IMR-90 (cell line): Measurements from ENCODE around the gene KRT38. TPM values are rescaled to one million over a fixed set of nuclear protein-coding genes. Genes with fewer than 3 reads are reported as not detected.

Source experiments
- ATAC-seq: fragments of 200-7000 bp; cut with Tn5 transposase; 2 replicates; pipeline ENCODE4 v1.9.1; 2020; ENCODE audit warnings: low read depth, mild to moderate bottlenecking, moderate library complexity
- BruUV-seq: library from RNA; stranded (reverse); fragments of 400-500 nt; replicated peaks from 2 replicates; lab custom pipeline; 2021; lab: Mats Ljungman, UMichigan
- CTCF ChIA-PET: fragments of 300-600 bp; formaldehyde crosslinking; extraction: SDS; loops from one replicate; lab custom pipeline; 2021; ENCODE audit warnings: antibody characterized with exemption; lab: Yijun Ruan, JAX
- POLR2A ChIA-PET: fragments of 300-600 bp; sonication (Branson Sonifier 250); formaldehyde crosslinking; loops from one replicate; lab custom pipeline; 2022; ENCODE audit warnings: antibody characterized with exemption; ENCODE audit not compliant: unreplicated experiment; lab: Charles Lee
- DNase-seq: peaks from one replicate; pipeline ENCODE4 v3.0.0; 2013
- H2AFZ ChIP-seq: replicated peaks from 2 replicates; pipeline ENCODE3; 2013; ENCODE audit warnings: low read length, mild to moderate bottlenecking; ENCODE audit not compliant: poor library complexity
- H2AK5ac ChIP-seq: 2 replicates; pipeline ENCODE4 v1.6.1; 2013; ENCODE audit warnings: low read depth, low read length, inconsistent platforms
- H2AK9ac ChIP-seq: replicated peaks from 2 replicates; pipeline ENCODE3; 2013; ENCODE audit warnings: mild to moderate bottlenecking, low read depth, low read length, moderate library complexity; ENCODE audit not compliant: poor library complexity
- H2BK120ac ChIP-seq: 2 replicates; pipeline ENCODE4 v1.6.1; 2013; ENCODE audit warnings: low read depth, low read length, inconsistent platforms
- H2BK15ac ChIP-seq: 3 replicates; pipeline ENCODE4 v1.6.1; 2013; ENCODE audit warnings: low read depth, low read length, inconsistent platforms
- H2BK20ac ChIP-seq: 2 replicates; pipeline ENCODE4 v1.6.1; 2013; ENCODE audit warnings: low read depth, mild to moderate bottlenecking, inconsistent platforms, low read length, moderate library complexity
- H2BK5ac ChIP-seq: 2 replicates; pipeline ENCODE4 v1.6.1; 2013; ENCODE audit warnings: mild to moderate bottlenecking, low read depth, low read length, inconsistent platforms; ENCODE audit not compliant: poor library complexity, severe bottlenecking
- H3K14ac ChIP-seq: replicated peaks from 2 replicates; pipeline ENCODE4 v1.6.1; 2013; ENCODE audit warnings: low read depth, low read length, inconsistent platforms
- H3K18ac ChIP-seq: 2 replicates; pipeline ENCODE4 v1.6.1; 2013; ENCODE audit warnings: low read depth, low read length, control low read depth
- H3K23ac ChIP-seq: 2 replicates; pipeline ENCODE4 v1.6.1; 2013; ENCODE audit warnings: low read depth, low read length, inconsistent platforms
- H3K27ac ChIP-seq: 2 replicates; pipeline ENCODE4 v1.5.1; 2013; ENCODE audit warnings: mild to moderate bottlenecking, control low read depth, low read length; ENCODE audit not compliant: insufficient read depth
- H3K27me3 ChIP-seq: 2 replicates; pipeline ENCODE4 v1.6.1; 2013; ENCODE audit warnings: low read length; ENCODE audit not compliant: control insufficient read depth, insufficient read depth
- H3K36me3 ChIP-seq: 2 replicates; pipeline ENCODE4 v1.6.1; 2013; ENCODE audit warnings: low read length, mixed read lengths; ENCODE audit not compliant: control insufficient read depth, insufficient read depth
- H3K4ac ChIP-seq: 2 replicates; pipeline ENCODE4 v1.6.1; 2013; ENCODE audit warnings: low read depth, low read length, inconsistent platforms
- H3K4me1 ChIP-seq: 2 replicates; pipeline ENCODE4 v1.6.1; 2013; ENCODE audit warnings: low read length, mixed read lengths; ENCODE audit not compliant: control insufficient read depth, insufficient read depth
- H3K4me2 ChIP-seq: 2 replicates; pipeline ENCODE4 v1.6.1; 2013; ENCODE audit warnings: low read depth, mild to moderate bottlenecking, control low read depth, low read length, moderate library complexity
- H3K4me3 ChIP-seq: 2 replicates; pipeline ENCODE4 v1.5.1; 2013; ENCODE audit warnings: low read depth, mild to moderate bottlenecking, control low read depth, low read length, moderate library complexity; ENCODE audit not compliant: insufficient read depth
- H3K56ac ChIP-seq: 2 replicates; pipeline ENCODE4 v1.6.1; 2013; ENCODE audit warnings: low read length, inconsistent platforms; ENCODE audit not compliant: insufficient read depth; ENCODE audit errors: extremely low read depth
- H3K79me1 ChIP-seq, 2 experiments: 2 replicates each; pipeline ENCODE4 v1.6.1; 2013; ENCODE audit warnings: low read length in 2 of 2, inconsistent platforms in 1 of 2, low read depth in 1 of 2
- H3K9ac ChIP-seq: 2 replicates; pipeline ENCODE4 v1.6.1; 2013; ENCODE audit warnings: low read depth, low read length, control low read depth
- H3K9me1 ChIP-seq: 2 replicates; pipeline ENCODE4 v1.6.1; 2013; ENCODE audit warnings: low read length, inconsistent platforms; ENCODE audit not compliant: insufficient read depth
- H3K9me3 ChIP-seq: 2 replicates; pipeline ENCODE4 v1.6.1; 2013; ENCODE audit warnings: low read length; ENCODE audit not compliant: control insufficient read depth, insufficient read depth
- H4K20me1 ChIP-seq: 2 replicates; pipeline ENCODE4 v1.6.1; 2013; ENCODE audit warnings: low read length, inconsistent platforms; ENCODE audit not compliant: insufficient read depth
- H4K5ac ChIP-seq: 2 replicates; pipeline ENCODE4 v1.6.1; 2013; ENCODE audit warnings: mild to moderate bottlenecking, low read depth, low read length, control low read depth
- H4K8ac ChIP-seq, 2 experiments: 2 replicates each; pipeline ENCODE4 v1.6.1; 2013; ENCODE audit warnings: low read depth in 2 of 2, low read length in 2 of 2, control low read depth in 1 of 2, inconsistent platforms in 1 of 2
- H4K91ac ChIP-seq: 2 replicates; pipeline ENCODE4 v1.6.1; 2013; ENCODE audit warnings: low read depth, low read length, inconsistent platforms; ENCODE audit not compliant: insufficient read depth
- CEBPB ChIP-seq: IDR thresholded peaks from 2 replicates; pipeline ENCODE4 v1.6.1; 2012; ENCODE audit warnings: low read depth, low read length, improper control_type of control experiment
- CHD1 ChIP-seq: IDR thresholded peaks from 2 replicates; pipeline ENCODE4 v1.6.1; 2012; ENCODE audit warnings: low read depth, low read length, improper control_type of control experiment
- MAZ ChIP-seq: IDR thresholded peaks from 2 replicates; pipeline ENCODE4 v1.6.1; 2012; ENCODE audit warnings: low read depth, mild to moderate bottlenecking, low read length, improper control_type of control experiment, moderate library complexity, borderline replicate concordance
- NFE2L2 ChIP-seq: fragments of 150-350 bp; IDR thresholded peaks from 2 replicates; pipeline ENCODE4 v1.6.1; 2016; ENCODE audit warnings: low read depth, mild to moderate bottlenecking, low read length
- RFX5 ChIP-seq: IDR thresholded peaks from 2 replicates; pipeline ENCODE4 v1.8.0; 2012; ENCODE audit warnings: low read depth, mild to moderate bottlenecking, low read length, moderate library complexity
- WGBS, 2 experiments: methylation state at CpG; one replicate each; pipeline versions ENCODE4 v1.1.5 to v1.1.7; 2013; ENCODE audit warnings: missing lambda C conversion rate in 2 of 2; ENCODE audit not compliant: insufficient read length in 1 of 2; ENCODE audit errors: extremely low coverage in 2 of 2; 5-methylcytosine and 5-hydroxymethylcytosine counted together
- dilution Hi-C: fragments of 300-500 bp; cut with HindIII; formaldehyde crosslinking; loops from one replicate; pipeline ENCODE4 v1.14.3; 2018; ENCODE audit warnings: low sequenced_read_pairs; ENCODE audit not compliant: unreplicated experiment
- in situ Hi-C: fragments of 300-500 bp; cut with MboI; formaldehyde crosslinking; loops from 3 replicates; pipeline ENCODE4 v1.14.3; 2019; ENCODE audit warnings: low sequenced_read_pairs, inconsistent platforms, mixed read lengths
- intact Hi-C: fragments of 100-400 bp; cut with micrococcal nuclease; formaldehyde crosslinking; loops from 2 replicates; pipeline ENCODE4 v1.10.0; 2022
- polyA plus RNA-seq, 3 experiments: library from polyadenylated mRNA; depleted of rRNA; stranded (reverse); fragments of >200 nt; gene quantifications; 2 replicates each; pipeline ENCODE4 v1.2.3, GENCODE V29; 2012; ENCODE audit warnings: low replicate concordance in 1 of 3
- total RNA-seq: library from RNA; depleted of rRNA; stranded (reverse); fragments of >200 nt; gene quantifications from 2 replicates; pipeline ENCODE4 v1.2.3, GENCODE V29; 2012
- TF ChIP-seq, protein P1 (sequence below): conservative IDR thresholded peaks from 2 replicates; pipeline ENCODE4 v1.5.1; 2012; ENCODE audit warnings: mild to moderate bottlenecking, low read depth, low read length, improper control_type of control experiment

KRT38 gene
- total and polyA plus RNA-seq, 2 of the 4 experiments (the other 2 are of a cell fraction) = 0.09 TPM; not detected in 1

DNA sequence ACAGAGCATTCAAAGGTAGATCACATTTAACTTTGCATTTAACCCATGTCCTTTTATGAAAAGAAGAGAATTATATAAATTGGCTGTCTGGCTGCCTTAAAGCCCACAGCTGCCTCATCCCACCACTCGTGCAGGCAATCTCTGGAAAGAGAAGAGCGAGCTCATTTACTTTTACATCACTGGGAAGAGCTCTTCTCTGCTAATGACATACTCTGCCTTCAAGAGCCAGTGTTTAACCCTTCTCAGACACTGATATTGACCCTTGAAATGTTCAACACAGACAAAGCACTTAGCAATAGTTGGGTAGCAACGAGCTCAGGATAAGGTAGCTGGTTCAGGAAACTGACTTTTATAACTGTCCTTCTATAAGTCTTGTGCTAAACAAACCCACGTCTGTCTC is 6.8 kb downstream of the KRT38 start:
- ChIA-PET POLR2A (no interaction called here), CTCF (interaction anchor here (0.6 to 1.1 kb wide), 2 partner anchors 18 to 30 kb away, joined by 3 read pairs; no protein-coding TSS in a partner anchor)
- no peak overlapping the region for H2BK15ac ChIP-seq
- no peak overlapping the region for H3K9ac ChIP-seq
- H2BK20ac ChIP-seq = no peak overlapping the region
- no peak overlapping the region for H2AK9ac ChIP-seq
- no peaks in the 10 kb centered on the region for H4K20me1 ChIP-seq
- no peak for DNase-seq
- H3K14ac ChIP-seq = no peak overlapping the region; the same call in 1 of the 2 replicates
- no peak overlapping the region for H2BK5ac ChIP-seq
- no CpG with 5 or more reads among the region's 4 CpGs for WGBS, 2 experiments
- no peaks in the 10 kb centered on the region for H3K79me1 ChIP-seq
- H3K36me3 ChIP-seq = no peaks in the 10 kb centered on the region
- H2AK5ac ChIP-seq = no peak overlapping the region
- H4K91ac ChIP-seq = no peak overlapping the region
- 0 out of 2 replicates have a peak, but pooled peaks cover 5% of the 10 kb centered on the region for H3K9me1 ChIP-seq
- H3K23ac ChIP-seq = no peak overlapping the region
- intact Hi-C loops (no loop called here), dilution Hi-C loops (no loop called here), in situ Hi-C loops (no loop called here)
- no peak overlapping the region for H3K4me3 ChIP-seq
- peaks cover 6% of the 10 kb centered on the region for H3K4me1 ChIP-seq
- peaks cover 6% of the 10 kb centered on the region; the same call in 1 of the 2 replicates for H3K27me3 ChIP-seq
- H4K5ac ChIP-seq = no peak overlapping the region
- TF ChIP-seq NFE2L2 = no peak
- TF ChIP-seq RFX5 = no peak
- TF ChIP-seq CEBPB = no peak
- TF ChIP-seq MAZ = no peak
- TF ChIP-seq, protein P1, sequence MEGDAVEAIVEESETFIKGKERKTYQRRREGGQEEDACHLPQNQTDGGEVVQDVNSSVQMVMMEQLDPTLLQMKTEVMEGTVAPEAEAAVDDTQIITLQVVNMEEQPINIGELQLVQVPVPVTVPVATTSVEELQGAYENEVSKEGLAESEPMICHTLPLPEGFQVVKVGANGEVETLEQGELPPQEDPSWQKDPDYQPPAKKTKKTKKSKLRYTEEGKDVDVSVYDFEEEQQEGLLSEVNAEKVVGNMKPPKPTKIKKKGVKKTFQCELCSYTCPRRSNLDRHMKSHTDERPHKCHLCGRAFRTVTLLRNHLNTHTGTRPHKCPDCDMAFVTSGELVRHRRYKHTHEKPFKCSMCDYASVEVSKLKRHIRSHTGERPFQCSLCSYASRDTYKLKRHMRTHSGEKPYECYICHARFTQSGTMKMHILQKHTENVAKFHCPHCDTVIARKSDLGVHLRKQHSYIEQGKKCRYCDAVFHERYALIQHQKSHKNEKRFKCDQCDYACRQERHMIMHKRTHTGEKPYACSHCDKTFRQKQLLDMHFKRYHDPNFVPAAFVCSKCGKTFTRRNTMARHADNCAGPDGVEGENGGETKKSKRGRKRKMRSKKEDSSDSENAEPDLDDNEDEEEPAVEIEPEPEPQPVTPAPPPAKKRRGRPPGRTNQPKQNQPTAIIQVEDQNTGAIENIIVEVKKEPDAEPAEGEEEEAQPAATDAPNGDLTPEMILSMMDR = no peak
- no peak for TF ChIP-seq CHD1
- H3K27ac ChIP-seq = no peak overlapping the region
- no TSS peak for BruUV-seq
- H3K18ac ChIP-seq = no peak overlapping the region
- no peak overlapping the region for H2AFZ ChIP-seq
- H4K8ac ChIP-seq = no peak overlapping the region
- H3K4ac ChIP-seq = no peak overlapping the region
- H2BK120ac ChIP-seq = no peak overlapping the region
- no peak for ATAC-seq
- H3K9me3 ChIP-seq = no peaks in the 10 kb centered on the region
- no peak overlapping the region for H3K4me2 ChIP-seq
- H3K56ac ChIP-seq = no peak overlapping the region
